Gastrocnemius medialis (tissue), 4 donors: Measurements from ENCODE around the gene CTIF.

Experiments used
- CTCF ChIP-seq, 5 experiments: fragments of 450-650 bp in 3 of 5; fragments of 200-600 bp in 2 of 5; sonication (generic) in 2 of 5; IDR thresholded peaks in 4 of 5; conservative IDR thresholded peaks in 1 of 5; 1 replicate in 4 of 5; 2 replicates in 1 of 5; pipeline ENCODE4 v1.5.1; 2016 to 2019; ENCODE audit warnings: antibody characterized with exemption in 5 of 5, mild to moderate bottlenecking in 3 of 5, moderate library complexity in 3 of 5
- POLR2A ChIP-seq, 2 donors: fragments of 450-650 bp; IDR thresholded peaks; one replicate each; pipeline ENCODE4 v1.6.1; 2017; ENCODE audit warnings: antibody characterized with exemption in 2 of 2, mild to moderate bottlenecking in 2 of 2, moderate library complexity in 2 of 2

- TF ChIP-seq CTCF (IDR thresholded peaks at IDR 0.05 in 4 of 5, conservative IDR thresholded peaks at IDR 0.05 in 1 of 5) = no peak
- no peak for TF ChIP-seq POLR2A (IDR thresholded peaks at IDR 0.05)
These were observed 160.9 kb downstream of the CTIF start for GRCh38 chr18:48699761-48700160.
